SK-N-SH treated with all-trans-retinoic acid at 6 μM for 48 hours (cell line): Measurements from ENCODE around the gene DNAL1.

Experiments used
- ATAC-seq: fragments of 200-7000 bp; cut with Tn5 transposase; 3 replicates; pipeline ENCODE4 v1.9.1; 2020; ENCODE audit warnings: mild to moderate bottlenecking, moderate library complexity
- ARNTL ChIP-seq: fragments of 450-650 bp; formaldehyde crosslinking; IDR thresholded peaks from 2 replicates; pipeline ENCODE4 v1.5.0; 2020; ENCODE audit warnings: low read depth, mild to moderate bottlenecking, moderate library complexity, borderline replicate concordance
- BACH2 ChIP-seq: fragments of 250-450 bp; sonication (Bioruptor Pico); IDR thresholded peaks from 2 replicates; pipeline ENCODE4 v1.9.0; 2021; ENCODE audit warnings: mild to moderate bottlenecking, borderline replicate concordance
- CREB5 ChIP-seq: fragments of 250-450 bp; sonication (Bioruptor Pico); IDR thresholded peaks from 2 replicates; pipeline ENCODE4 v1.5.1; 2020; ENCODE audit warnings: low read depth, mild to moderate bottlenecking, moderate library complexity
- CSDC2 ChIP-seq: fragments of 250-450 bp; sonication (Bioruptor Pico); IDR thresholded peaks from 2 replicates; pipeline ENCODE4 v1.5.0; 2020; ENCODE audit warnings: mild to moderate bottlenecking, moderate library complexity
- CSRNP3 ChIP-seq: fragments of 250-450 bp; sonication (Bioruptor Pico); IDR thresholded peaks from 2 replicates; pipeline ENCODE4 v1.5.1; 2021; ENCODE audit warnings: mild to moderate bottlenecking, moderate library complexity
- ESRRG ChIP-seq: fragments of 250-450 bp; sonication (Bioruptor Pico); IDR thresholded peaks from 2 replicates; pipeline ENCODE4 v1.6.1; 2021; ENCODE audit warnings: mild to moderate bottlenecking
- GLIS3 ChIP-seq: fragments of 250-450 bp; sonication (Bioruptor Pico); IDR thresholded peaks from 2 replicates; pipeline ENCODE4 v1.5.0; 2020; ENCODE audit warnings: mild to moderate bottlenecking, moderate library complexity
- ISL1 ChIP-seq: fragments of 250-450 bp; sonication (Bioruptor Pico); IDR thresholded peaks from 2 replicates; pipeline ENCODE4 v2.1.2; 2022; ENCODE audit warnings: mild to moderate bottlenecking, moderate library complexity
- OSR1 ChIP-seq: fragments of 250-450 bp; sonication (Bioruptor Pico); IDR thresholded peaks from 2 replicates; pipeline ENCODE4 v1.8.0; 2022; ENCODE audit warnings: moderate library complexity, mild to moderate bottlenecking, inconsistent platforms
- PATZ1 ChIP-seq: fragments of 250-450 bp; sonication (Bioruptor Pico); IDR thresholded peaks from 2 replicates; pipeline ENCODE4 v1.8.0; 2020; ENCODE audit warnings: mild to moderate bottlenecking, moderate library complexity, borderline replicate concordance
- POU6F1 ChIP-seq: fragments of 250-450 bp; sonication (Bioruptor Pico); IDR thresholded peaks from 2 replicates; pipeline ENCODE4 v1.8.0; 2021; ENCODE audit warnings: low read depth, mild to moderate bottlenecking, moderate library complexity, borderline replicate concordance
- PPARA ChIP-seq: fragments of 250-450 bp; sonication (Bioruptor Pico); IDR thresholded peaks from 2 replicates; pipeline ENCODE4 v1.5.0; 2020; ENCODE audit warnings: mild to moderate bottlenecking, borderline replicate concordance
- RARB ChIP-seq: fragments of 250-450 bp; sonication (Bioruptor Pico); IDR thresholded peaks from 2 replicates; pipeline ENCODE4 v1.8.0; 2021; ENCODE audit warnings: mild to moderate bottlenecking, moderate library complexity
- SNAI2 ChIP-seq: fragments of 250-450 bp; sonication (Bioruptor Pico); IDR thresholded peaks from 2 replicates; pipeline ENCODE4 v1.5.0; 2020; ENCODE audit warnings: mild to moderate bottlenecking, moderate library complexity
- TCF4 ChIP-seq: fragments of 250-450 bp; sonication (Bioruptor Pico); IDR thresholded peaks from 2 replicates; pipeline ENCODE4 v1.8.0; 2021; ENCODE audit warnings: mild to moderate bottlenecking, moderate library complexity, borderline replicate concordance
- TOX ChIP-seq: fragments of 250-450 bp; sonication (Bioruptor Pico); IDR thresholded peaks from 2 replicates; pipeline ENCODE4 v1.8.0; 2021; ENCODE audit warnings: mild to moderate bottlenecking, moderate library complexity, borderline replicate concordance
- TSHZ2 ChIP-seq: fragments of 250-450 bp; sonication (Bioruptor Pico); IDR thresholded peaks from 2 replicates; pipeline ENCODE4 v1.5.0; 2020; ENCODE audit warnings: mild to moderate bottlenecking, moderate library complexity
- ZC3H10 ChIP-seq: fragments of 250-450 bp; sonication (Bioruptor Pico); IDR thresholded peaks from 2 replicates; pipeline ENCODE4 v1.5.1; 2021; ENCODE audit warnings: mild to moderate bottlenecking, moderate library complexity
- ZFP3 ChIP-seq: fragments of 250-450 bp; sonication (Bioruptor Pico); IDR thresholded peaks from 2 replicates; pipeline ENCODE4 v1.5.0; 2020; ENCODE audit warnings: mild to moderate bottlenecking, moderate library complexity
- ZFP30 ChIP-seq: fragments of 450-650 bp; formaldehyde crosslinking; IDR thresholded peaks from 2 replicates; pipeline ENCODE4 v1.5.0; 2022; ENCODE audit warnings: mild to moderate bottlenecking, moderate library complexity
- ZNF565 ChIP-seq: fragments of 450-650 bp; formaldehyde crosslinking; conservative IDR thresholded peaks from 2 replicates; pipeline ENCODE4 v1.5.0; 2020; ENCODE audit warnings: low read depth, mild to moderate bottlenecking, moderate library complexity
- ZNF70 ChIP-seq: fragments of 450-650 bp; formaldehyde crosslinking; IDR thresholded peaks from 2 replicates; pipeline ENCODE4 v1.5.0; 2020; ENCODE audit warnings: mild to moderate bottlenecking, moderate library complexity
- ZNF8 ChIP-seq: fragments of 450-650 bp; formaldehyde crosslinking; IDR thresholded peaks from 2 replicates; pipeline ENCODE4 v1.5.0; 2020; ENCODE audit warnings: mild to moderate bottlenecking, moderate library complexity

DNAL1 gene

GRCh38 chr14:73607241-73607640 is 37.5 kb upstream of the DNAL1 start:
- TF ChIP-seq ZNF70 (CRISPR knock-in tag): no peak
- TF ChIP-seq OSR1 (CRISPR knock-in tag): no peak
- no peak for TF ChIP-seq ISL1 (CRISPR knock-in tag)
- TF ChIP-seq CSRNP3: no peak
- no peak for TF ChIP-seq RARB (CRISPR knock-in tag)
- TF ChIP-seq ZNF8 (CRISPR knock-in tag): no peak
- no peak for TF ChIP-seq ARNTL
- TF ChIP-seq GLIS3 (CRISPR knock-in tag): no peak
- TF ChIP-seq ZNF565 (CRISPR knock-in tag): no peak
- no peak for ATAC-seq

GRCh38 chr14:73610687-73611086 is 34.1 kb upstream of the DNAL1 start:
- no peak for ATAC-seq
- TF ChIP-seq CREB5 (CRISPR knock-in tag): no peak
- TF ChIP-seq BACH2 (CRISPR knock-in tag): no peak
- no peak for TF ChIP-seq ZNF70 (CRISPR knock-in tag)
- TF ChIP-seq OSR1 (CRISPR knock-in tag): no peak
- TF ChIP-seq PATZ1 (CRISPR knock-in tag): no peak
- no peak for TF ChIP-seq CSRNP3
- TF ChIP-seq SNAI2 (CRISPR knock-in tag): no peak
- no peak for TF ChIP-seq ZFP30
- TF ChIP-seq ZNF565 (CRISPR knock-in tag): no peak
- no peak for TF ChIP-seq CSDC2 (CRISPR knock-in tag)
- TF ChIP-seq ZC3H10 (CRISPR knock-in tag): no peak
- TF ChIP-seq ISL1 (CRISPR knock-in tag): no peak
- no peak for TF ChIP-seq TOX (CRISPR knock-in tag)
- no peak for TF ChIP-seq ZFP3 (CRISPR knock-in tag)
- TF ChIP-seq RARB (CRISPR knock-in tag): no peak
- TF ChIP-seq ZNF8 (CRISPR knock-in tag): no peak
- no peak for TF ChIP-seq GLIS3 (CRISPR knock-in tag)
- TF ChIP-seq ARNTL: no peak
- no peak for TF ChIP-seq POU6F1 (CRISPR knock-in tag)
- no peak for TF ChIP-seq PPARA (CRISPR knock-in tag)

- TF ChIP-seq ZNF565 (CRISPR knock-in tag) (no peak), TOX (CRISPR knock-in tag) (no peak), ZC3H10 (CRISPR knock-in tag) (no peak), ESRRG (CRISPR knock-in tag) (no peak), ARNTL (no peak), TSHZ2 (CRISPR knock-in tag) (0 out of 2 replicates have a peak, but pooled peaks have one; percentile 36), TCF4 (no peak), RARB (CRISPR knock-in tag) (no peak), ZFP3 (CRISPR knock-in tag) (peak; percentile 88), CREB5 (CRISPR knock-in tag) (no peak), CSDC2 (CRISPR knock-in tag) (no peak), POU6F1 (CRISPR knock-in tag) (no peak)
- ATAC-seq: peak; percentile 97
These were observed 32.3 kb upstream of the DNAL1 start, which contains the start of gene ACOT6 for GRCh38 chr14:73612339-73613045. Gene ACOT6, plus strand, starts transcription at chr14:73612517. Its CDS starts 55 bp downstream, at chr14:73612572.
